CD4-positive, alpha-beta T cell (primary cell): Measurements from ENCODE around the gene KCNIP2. TPM values are rescaled to one million over a fixed set of nuclear protein-coding genes. Genes with fewer than 3 reads are reported as not detected.

Source experiments
- ATAC-seq: fragments of 200-7000 bp; cut with Tn5 transposase; one replicate; pipeline ENCODE4 v1.10.0; 2022; ENCODE audit warnings: mild to moderate bottlenecking; ENCODE audit not compliant: poor library complexity
- CTCF ChIA-PET: fragments of 350-600 bp; sonication (Branson Sonifier 250); formaldehyde crosslinking; loops from one replicate; lab custom pipeline; 2021; ENCODE audit warnings: antibody characterized with exemption, inconsistent platforms; lab: Charles Lee
- POLR2A ChIA-PET: fragments of 350-600 bp; sonication (Branson Sonifier 250); formaldehyde crosslinking; loops from one replicate; lab custom pipeline; 2021; ENCODE audit warnings: antibody characterized with exemption, inconsistent platforms; lab: Charles Lee
- DNase-seq, 14 experiments: peaks; one replicate each; pipeline ENCODE4 v3.0.0-alpha.2; 2013 to 2020; ENCODE audit warnings: mixed read lengths in 2 of 14
- H3K27ac ChIP-seq, 2 donors: one replicate each; pipeline versions ENCODE4 v1.5.1 to v1.7.0; 2013; ENCODE audit warnings: low read length in 2 of 2, low read depth in 1 of 2, mild to moderate bottlenecking in 1 of 2
- H3K27me3 ChIP-seq, 2 experiments: 1 replicate in 1 of 2; 2 replicates in 1 of 2; pipeline versions ENCODE4 v1.6.1 to v1.7.0; 2013; ENCODE audit warnings: low read length in 2 of 2, control low read depth in 1 of 2, mild to moderate bottlenecking in 1 of 2, moderate library complexity in 1 of 2; ENCODE audit not compliant: insufficient read depth in 2 of 2, control insufficient read depth in 1 of 2
- H3K36me3 ChIP-seq: one replicate; pipeline ENCODE4 v1.6.1; 2013; ENCODE audit warnings: low read length, control low read depth; ENCODE audit not compliant: insufficient read depth
- H3K4me1 ChIP-seq: one replicate; pipeline ENCODE4 v1.6.1; 2013; ENCODE audit warnings: low read length, control low read depth; ENCODE audit not compliant: insufficient read depth
- H3K4me3 ChIP-seq: one replicate; pipeline ENCODE4 v1.5.1; 2013; ENCODE audit warnings: mild to moderate bottlenecking, low read length, moderate library complexity
- H3K9me3 ChIP-seq, 2 experiments: 1 replicate in 1 of 2; 2 replicates in 1 of 2; pipeline versions ENCODE4 v1.6.1 to v1.7.0; 2013; ENCODE audit warnings: low read length in 2 of 2, mild to moderate bottlenecking in 2 of 2, control low read depth in 1 of 2, moderate library complexity in 1 of 2; ENCODE audit not compliant: control insufficient read depth in 1 of 2, insufficient read depth in 1 of 2
- H3K27ac Mint-ChIP-seq: one replicate; pipeline ENCODE4 v1.8.0; 2020; ENCODE audit warnings: mixed read lengths
- H3K27me3 Mint-ChIP-seq: one replicate; pipeline ENCODE4 v1.8.0; 2021; ENCODE audit warnings: mixed read lengths
- H3K36me3 Mint-ChIP-seq: one replicate; pipeline ENCODE4 v1.8.0; 2021; ENCODE audit warnings: low read depth, mixed read lengths
- H3K4me1 Mint-ChIP-seq: one replicate; pipeline ENCODE4 v1.8.0; 2021; ENCODE audit warnings: low read depth, mixed read lengths
- H3K4me3 Mint-ChIP-seq: one replicate; pipeline ENCODE4 v1.8.0; 2020; ENCODE audit warnings: mild to moderate bottlenecking, mixed read lengths
- H3K9me3 Mint-ChIP-seq: one replicate; pipeline ENCODE4 v1.8.0; 2020; ENCODE audit warnings: mixed read lengths
- CTCF ChIP-seq: fragments of 200-600 bp; IDR thresholded peaks from one replicate; pipeline ENCODE4 v1.8.0; 2022; ENCODE audit warnings: antibody characterized with exemption, mild to moderate bottlenecking
- intact Hi-C, 2 experiments: fragments of 100-400 bp; cut with DNase I in 1 of 2; cut with micrococcal nuclease in 1 of 2; formaldehyde crosslinking; loops; one replicate each; pipeline versions ENCODE4 v1.15.1 to v1.9.0; 2023 to 2025; cut with DNase I, micrococcal nuclease
- total RNA-seq, 174 experiments: library from RNA in 2 of 174; stranded (reverse) in 2 of 174; gene quantifications; one replicate each; pipeline ENCODE4 v1.2.3 and lab custom pipeline; 2021 to 2026

The KCNIP2 gene
- total RNA-seq, 2 experiments from 2014 or later = 0.77 to 1.6 TPM

GRCh38 chr10:101879456-101880231 is 36.0 kb upstream of the KCNIP2 start:
- no peak for TF ChIP-seq CTCF
- H3K4me1 Mint-ChIP-seq = peaks cover 20% of the 10 kb centered on the region
- H3K4me3 Mint-ChIP-seq = no peak overlapping the region
- Histone ChIP-seq H3K9me3 (no peaks in the 10 kb centered on the region), H3K27ac (no peak overlapping the region), H3K36me3 (peaks cover 18% of the 10 kb centered on the region), H3K4me1 (no peaks in the 10 kb centered on the region), H3K27me3 (no peaks in the 10 kb centered on the region), H3K4me3 (no peak overlapping the region)
- POLR2A ChIA-PET = no interaction called here
- H3K27me3 Mint-ChIP-seq = no peaks in the 10 kb centered on the region
- CTCF ChIA-PET = no interaction called here
- H3K36me3 Mint-ChIP-seq = peaks cover 50% of the 10 kb centered on the region
- intact Hi-C loops = loop anchor here in 1 of 2 experiments (10.0 kb wide), 1 partner anchor 125 kb away; no protein-coding TSS in a partner anchor
- H3K9me3 Mint-ChIP-seq = no peaks in the 10 kb centered on the region
- ATAC-seq (no peak), DNase-seq (no peak)
- H3K27ac Mint-ChIP-seq = no peak overlapping the region

GRCh38 chr10:101878869-101879268 is 35.3 kb upstream of the KCNIP2 start:
- H3K4me3 ChIP-seq = no peak overlapping the region
- no peak for TF ChIP-seq CTCF
- H3K27ac ChIP-seq = no peak overlapping the region
- H3K4me1 ChIP-seq = no peaks in the 10 kb centered on the region
- H3K36me3 ChIP-seq = peaks cover 18% of the 10 kb centered on the region
- no peaks in the 10 kb centered on the region for H3K27me3 ChIP-seq
- ChIA-PET CTCF (no interaction called here), POLR2A (no interaction called here)
- DNase-seq = no peak
- Mint-ChIP-seq H3K4me3 (no peak overlapping the region), H3K4me1 (peaks cover 20% of the 10 kb centered on the region), H3K27me3 (no peaks in the 10 kb centered on the region), H3K27ac (no peak overlapping the region), H3K36me3 (peaks cover 43% of the 10 kb centered on the region), H3K9me3 (no peaks in the 10 kb centered on the region)
- ATAC-seq = no peak
- H3K9me3 ChIP-seq = no peaks in the 10 kb centered on the region
- intact Hi-C loops = no loop called here

- H3K36me3 ChIP-seq = peaks cover 9% of the 10 kb centered on the region
- H3K9me3 ChIP-seq = no peaks in the 10 kb centered on the region
- H3K27me3 ChIP-seq = no peaks in the 10 kb centered on the region
- ChIA-PET POLR2A (interaction anchor here (0.6 kb wide), 1 partner anchor 9 kb away, joined by 3 read pairs; no protein-coding TSS in a partner anchor), CTCF (interaction anchor here (0.7 kb wide), 1 partner anchor 696 kb away, joined by 5 read pairs; no protein-coding TSS in a partner anchor)
- H3K27ac ChIP-seq = no peak overlapping the region
- Mint-ChIP-seq H3K4me1 (peaks cover 16% of the 10 kb centered on the region), H3K27ac (no peak overlapping the region), H3K9me3 (no peaks in the 10 kb centered on the region), H3K36me3 (peaks cover 36% of the 10 kb centered on the region), H3K27me3 (no peaks in the 10 kb centered on the region), H3K4me3 (no peak overlapping the region)
- H3K4me3 ChIP-seq = no peak overlapping the region
- intact Hi-C loops = no loop called here
- DNase-seq = no peak
- H3K4me1 ChIP-seq = no peaks in the 10 kb centered on the region
- no peak for TF ChIP-seq CTCF
- ATAC-seq = no peak
These were observed 31.6 kb upstream of the KCNIP2 start for GRCh38 chr10:101875068-101875688.
